Caco-2 (cell line): ENCODE measurements around the gene WRAP73. TPM values are rescaled to one million over a fixed set of nuclear protein-coding genes. Genes with fewer than 3 reads are reported as not detected.

Source experiments
- BruUV-seq: library from RNA; stranded (reverse); fragments of 400-500 nt; replicated peaks from 2 replicates; lab custom pipeline; 2021; lab: Mats Ljungman, UMichigan
- CTCF ChIA-PET: fragments of 300-600 bp; sonication (Branson Sonifier 250); formaldehyde crosslinking; loops from one replicate; lab custom pipeline; 2022; ENCODE audit warnings: antibody characterized with exemption; lab: Charles Lee
- POLR2A ChIA-PET: fragments of 300-600 bp; sonication (Branson Sonifier 250); formaldehyde crosslinking; loops from one replicate; lab custom pipeline; 2022; ENCODE audit warnings: antibody characterized with exemption; lab: Charles Lee
- DNase-seq, 2 experiments: peaks; one replicate each; pipeline versions ENCODE4 v3.0.0 to v3.0.0-alpha.2; 2020 to 2022
- H3K27me3 ChIP-seq: replicated peaks from 2 replicates; pipeline ENCODE4 v1.6.0; 2011; ENCODE audit warnings: low read length; ENCODE audit not compliant: control insufficient read depth, insufficient read depth
- H3K36me3 ChIP-seq: 2 replicates; pipeline ENCODE4 v1.5.1; 2011; ENCODE audit warnings: low read length; ENCODE audit not compliant: control insufficient read depth, insufficient read depth
- H3K4me1 ChIP-seq: fragments of 250-450 bp; sonication (Bioruptor Pico); 2 replicates; pipeline ENCODE4 v1.5.1; 2020; ENCODE audit warnings: mild to moderate bottlenecking
- H3K4me3 ChIP-seq: 2 replicates; pipeline ENCODE4 v1.5.1; 2011; ENCODE audit warnings: low read depth, mild to moderate bottlenecking, control low read depth, low read length
- H3K9me3 ChIP-seq: fragments of 250-450 bp; sonication (Bioruptor Pico); 2 replicates; pipeline ENCODE4 v1.5.1; 2020; ENCODE audit warnings: mild to moderate bottlenecking, moderate library complexity
- H3K27ac Mint-ChIP-seq: one replicate; pipeline ENCODE4 v1.8.0; 2022; ENCODE audit warnings: mixed read lengths; ENCODE audit not compliant: unreplicated experiment
- H3K27me3 Mint-ChIP-seq: one replicate; pipeline ENCODE4 v1.8.0; 2022; ENCODE audit warnings: mixed read lengths; ENCODE audit not compliant: insufficient read depth, unreplicated experiment
- H3K36me3 Mint-ChIP-seq: one replicate; pipeline ENCODE4 v1.8.0; 2022; ENCODE audit warnings: mild to moderate bottlenecking, mixed read lengths; ENCODE audit not compliant: insufficient read depth, unreplicated experiment
- H3K4me1 Mint-ChIP-seq: one replicate; pipeline ENCODE4 v1.8.0; 2022; ENCODE audit warnings: low read depth, mixed read lengths; ENCODE audit not compliant: unreplicated experiment
- H3K4me3 Mint-ChIP-seq: one replicate; pipeline ENCODE4 v1.8.0; 2022; ENCODE audit warnings: mild to moderate bottlenecking, moderate library complexity, mixed read lengths; ENCODE audit not compliant: unreplicated experiment
- H3K9me3 Mint-ChIP-seq: one replicate; pipeline ENCODE4 v1.8.0; 2022; ENCODE audit warnings: mixed read lengths; ENCODE audit not compliant: unreplicated experiment
- CTCF ChIP-seq, 2 experiments: fragments of 200-600 bp in 1 of 2; IDR thresholded peaks; 1 replicate in 1 of 2; 2 replicates in 1 of 2; pipeline versions ENCODE4 v1.5.1 to v1.8.0; 2011 to 2022; ENCODE audit warnings: antibody characterized with exemption in 1 of 2, control low read depth in 1 of 2, inconsistent platforms in 1 of 2, low read depth in 1 of 2, low read length in 1 of 2, mild to moderate bottlenecking in 1 of 2, moderate library complexity in 1 of 2; ENCODE audit not compliant: insufficient read depth in 1 of 2, severe bottlenecking in 1 of 2, unreplicated experiment in 1 of 2
- intact Hi-C: fragments of 100-400 bp; cut with micrococcal nuclease; formaldehyde crosslinking; loops from one replicate; pipeline ENCODE4 v1.10.0; 2022; ENCODE audit not compliant: unreplicated experiment
- total RNA-seq: library from RNA; stranded (reverse); gene quantifications from 2 replicates; pipeline ENCODE4 v1.2.3, GENCODE V29; 2022

Gene WRAP73
- total RNA-seq, 1 experiment from 2014 or later = 31.6 TPM

GRCh38 chr1:3632716-3633343 lies 17.1 kb downstream of the WRAP73 start:
- TF ChIP-seq CTCF (IDR thresholded peaks at IDR 0.05; ENCODE audit: insufficient read depth in 1 of 2, low read depth in 1 of 2, low read length in 1 of 2, severe bottlenecking in 1 of 2, unreplicated experiment in 1 of 2) = no peak
- ChIA-PET CTCF (no interaction called here), POLR2A (no interaction called here)
- H3K9me3 ChIP-seq = no peaks in the 10 kb centered on the region
- Mint-ChIP-seq H3K36me3 (peaks cover 18% of the 10 kb centered on the region), H3K27me3 (no peaks in the 10 kb centered on the region), H3K4me1 (no peaks in the 10 kb centered on the region), H3K27ac (no peak overlapping the region), H3K4me3 (no peak overlapping the region), H3K9me3 (no peaks in the 10 kb centered on the region)
- H3K4me1 ChIP-seq = no peaks in the 10 kb centered on the region
- no TSS peak for BruUV-seq
- H3K4me3 ChIP-seq = no peak overlapping the region
- intact Hi-C loops = no loop called here
- H3K36me3 ChIP-seq = peaks cover 2% of the 10 kb centered on the region
- no peaks in the 10 kb centered on the region for H3K27me3 ChIP-seq
- DNase-seq = no peak

- Mint-ChIP-seq H3K4me3 (no peak overlapping the region), H3K27me3 (no peaks in the 10 kb centered on the region), H3K9me3 (no peaks in the 10 kb centered on the region), H3K27ac (no peak overlapping the region), H3K4me1 (no peaks in the 10 kb centered on the region), H3K36me3 (peaks cover 20% of the 10 kb centered on the region)
- ChIA-PET POLR2A (no interaction called here), CTCF (no interaction called here)
- Histone ChIP-seq H3K36me3 (peaks cover 3% of the 10 kb centered on the region), H3K9me3 (no peaks in the 10 kb centered on the region), H3K4me3 (no peak overlapping the region), H3K27me3 (no peaks in the 10 kb centered on the region), H3K4me1 (no peaks in the 10 kb centered on the region)
- intact Hi-C loops = no loop called here
- TF ChIP-seq CTCF (IDR thresholded peaks at IDR 0.05; ENCODE audit: insufficient read depth in 1 of 2, low read depth in 1 of 2, low read length in 1 of 2, severe bottlenecking in 1 of 2, unreplicated experiment in 1 of 2) = no peak
- BruUV-seq = no TSS peak
- no peak for DNase-seq
Observed at GRCh38 chr1:3632298-3632697, 17.6 kb downstream of the WRAP73 start.

GRCh38 chr1:3631320-3632260 lies 18.3 kb downstream of the WRAP73 start:
- peaks cover 3% of the 10 kb centered on the region for H3K36me3 ChIP-seq
- intact Hi-C loops = no loop called here
- no peak for TF ChIP-seq CTCF (IDR thresholded peaks at IDR 0.05; ENCODE audit: insufficient read depth in 1 of 2, low read depth in 1 of 2, low read length in 1 of 2, severe bottlenecking in 1 of 2, unreplicated experiment in 1 of 2)
- H3K9me3 ChIP-seq = no peaks in the 10 kb centered on the region
- Mint-ChIP-seq H3K36me3 (peaks cover 20% of the 10 kb centered on the region), H3K9me3 (no peaks in the 10 kb centered on the region), H3K27me3 (no peaks in the 10 kb centered on the region), H3K27ac (no peak overlapping the region), H3K4me3 (no peak overlapping the region), H3K4me1 (no peaks in the 10 kb centered on the region)
- ChIA-PET CTCF (no interaction called here), POLR2A (no interaction called here)
- no peaks in the 10 kb centered on the region for H3K4me1 ChIP-seq
- no TSS peak for BruUV-seq
- no peak overlapping the region for H3K4me3 ChIP-seq
- no peaks in the 10 kb centered on the region for H3K27me3 ChIP-seq
- no peak for DNase-seq
